B cell (primary cell): Measurements from ENCODE around the gene PSMG3. TPM values are rescaled to one million over a fixed set of nuclear protein-coding genes. Genes with fewer than 3 reads are reported as not detected.

Experiments used
- ATAC-seq: fragments of 200-7000 bp; cut with Tn5 transposase; one replicate; pipeline ENCODE4 v1.10.0; 2021; ENCODE audit warnings: low read depth, mild to moderate bottlenecking, moderate number of reproducible peaks, moderate library complexity
- CTCF ChIA-PET: fragments of 350-600 bp; sonication (Branson Sonifier 250); formaldehyde crosslinking; loops from one replicate; lab custom pipeline; 2021; ENCODE audit warnings: antibody characterized with exemption, inconsistent platforms; lab: Charles Lee
- POLR2A ChIA-PET: fragments of 350-600 bp; sonication (Branson Sonifier 250); formaldehyde crosslinking; loops from one replicate; lab custom pipeline; 2021; ENCODE audit warnings: antibody characterized with exemption; lab: Charles Lee
- DNase-seq: peaks from one replicate; pipeline ENCODE4 v3.0.0; 2013
- H2AFZ ChIP-seq: 2 replicates; pipeline ENCODE4 v1.6.1; 2012; ENCODE audit warnings: mild to moderate bottlenecking, low read depth, low read length; ENCODE audit not compliant: insufficient read depth, poor library complexity, severe bottlenecking
- H3K27ac ChIP-seq, 2 donors: 1 replicate in 1 of 2; 2 replicates in 1 of 2; pipeline ENCODE4 v1.5.1; 2012 to 2013; ENCODE audit warnings: low read length in 2 of 2, mild to moderate bottlenecking in 2 of 2, moderate library complexity in 1 of 2
- H3K27me3 ChIP-seq, 4 experiments: fragments of 200-600 bp in 1 of 4; sonication (generic) in 1 of 4; replicated peaks in 1 of 4; 1 replicate in 2 of 4; 2 replicates in 2 of 4; pipeline versions ENCODE4 v1.6.1 to v1.7.0; 2013 to 2016; ENCODE audit warnings: low read length in 3 of 4, mild to moderate bottlenecking in 2 of 4, mixed read lengths in 1 of 4, moderate library complexity in 1 of 4; ENCODE audit not compliant: insufficient read depth in 4 of 4, control insufficient read depth in 3 of 4; ENCODE audit errors: control extremely low read depth in 1 of 4
- H3K36me3 ChIP-seq, 2 experiments: replicated peaks in 1 of 2; 1 replicate in 1 of 2; 2 replicates in 1 of 2; pipeline versions ENCODE4 v1.6.1 to v1.7.1; 2013; ENCODE audit warnings: low read length in 1 of 2; ENCODE audit not compliant: insufficient read depth in 2 of 2, control insufficient read depth in 1 of 2; ENCODE audit errors: control extremely low read depth in 1 of 2, extremely low read depth in 1 of 2
- H3K4me1 ChIP-seq, 2 donors: fragments of 200-600 bp in 1 of 2; sonication (generic) in 1 of 2; 1 replicate in 1 of 2; 2 replicates in 1 of 2; pipeline versions ENCODE4 v1.5.1 to v1.6.1; 2013 to 2017; ENCODE audit warnings: low read length in 2 of 2; ENCODE audit not compliant: control insufficient read depth in 2 of 2, insufficient read depth in 2 of 2
- H3K4me2 ChIP-seq: replicated peaks from 2 replicates; pipeline ENCODE3; 2012; ENCODE audit warnings: mild to moderate bottlenecking, low read depth, low read length; ENCODE audit not compliant: poor library complexity, severe bottlenecking
- H3K4me3 ChIP-seq, 5 experiments: fragments of 200-600 bp in 1 of 5; sonication (generic) in 1 of 5; 1 replicate in 3 of 5; 2 replicates in 2 of 5; pipeline versions ENCODE4 v1.5.1 to v1.7.0; 2011 to 2016; ENCODE audit warnings: low read length in 4 of 5, mild to moderate bottlenecking in 4 of 5, low read depth in 2 of 5, control low read depth in 1 of 5, moderate library complexity in 1 of 5; ENCODE audit not compliant: insufficient read depth in 1 of 5; ENCODE audit errors: control extremely low read depth in 1 of 5, extremely low read depth in 1 of 5
- H3K79me2 ChIP-seq: fragments of 200-600 bp; sonication (generic); one replicate; pipeline ENCODE4 v1.6.0; 2016; ENCODE audit warnings: low read length; ENCODE audit not compliant: control insufficient read depth, insufficient read depth
- H3K9ac ChIP-seq: fragments of 200-600 bp; sonication (generic); 2 replicates; pipeline ENCODE4 v1.6.1; 2017; ENCODE audit warnings: mild to moderate bottlenecking, low read length, moderate library complexity
- H3K9me3 ChIP-seq, 3 donors: one replicate each; pipeline versions ENCODE4 v1.6.1 to v1.7.1; 2013; ENCODE audit warnings: low read length in 2 of 3; ENCODE audit not compliant: control insufficient read depth in 2 of 3, insufficient read depth in 1 of 3; ENCODE audit errors: control extremely low read depth in 1 of 3
- H4K20me1 ChIP-seq: 2 replicates; pipeline ENCODE4 v1.6.0; 2012; ENCODE audit warnings: mild to moderate bottlenecking, low read length; ENCODE audit not compliant: insufficient read depth, control insufficient read depth, poor library complexity, severe bottlenecking
- H3K27ac Mint-ChIP-seq: one replicate; pipeline ENCODE4 v1.8.0; 2021; ENCODE audit warnings: mixed read lengths
- H3K27me3 Mint-ChIP-seq: one replicate; pipeline ENCODE4 v1.8.0; 2021; ENCODE audit warnings: mixed read lengths
- H3K4me1 Mint-ChIP-seq: one replicate; pipeline ENCODE4 v1.8.0; 2021; ENCODE audit warnings: mixed read lengths
- H3K4me3 Mint-ChIP-seq: one replicate; pipeline ENCODE4 v1.8.0; 2021; ENCODE audit warnings: mixed read lengths
- H3K9me3 Mint-ChIP-seq: one replicate; pipeline ENCODE4 v1.8.0; 2022; ENCODE audit warnings: mixed read lengths; ENCODE audit not compliant: insufficient read depth
- EZH2 ChIP-seq: IDR thresholded peaks from 2 replicates; pipeline ENCODE4 v1.6.1; 2012; ENCODE audit warnings: borderline replicate concordance, low read depth, mild to moderate bottlenecking, moderate library complexity, low read length; ENCODE audit not compliant: insufficient read depth, poor library complexity, severe bottlenecking
- WGBS: methylation state at CpG from one replicate; pipeline ENCODE4 v1.1.5; 2013; ENCODE audit warnings: missing lambda C conversion rate; ENCODE audit not compliant: insufficient coverage; 5-methylcytosine and 5-hydroxymethylcytosine counted together
- intact Hi-C: fragments of 100-400 bp; cut with micrococcal nuclease; formaldehyde crosslinking; loops from one replicate; pipeline ENCODE4 v1.10.0; 2022
- polyA plus RNA-seq: library from polyadenylated mRNA; depleted of rRNA; stranded (reverse); fragments of >200 nt; gene quantifications from 2 replicates; pipeline ENCODE4 v1.2.3, GENCODE V29; 2012
- total RNA-seq, 2 donors: library from RNA; stranded (reverse); fragments of 120-200 nt in 1 of 2; gene quantifications; 1 replicate in 1 of 2; 2 replicates in 1 of 2; pipeline versions ENCODE4 v1.2.3 to v1.2.4, GENCODE V29; 2013 to 2022
- TF ChIP-seq, protein P1 (sequence below): fragments of 200-600 bp; IDR thresholded peaks from one replicate; pipeline ENCODE4 v1.8.0; 2022; ENCODE audit warnings: antibody characterized with exemption, mild to moderate bottlenecking

PSMG3 gene
- total and polyA plus RNA-seq, 2 donors (not counting 1 experiment from before 2014, with no cell fraction given): 27.4 to 75.7 TPM

DNA sequence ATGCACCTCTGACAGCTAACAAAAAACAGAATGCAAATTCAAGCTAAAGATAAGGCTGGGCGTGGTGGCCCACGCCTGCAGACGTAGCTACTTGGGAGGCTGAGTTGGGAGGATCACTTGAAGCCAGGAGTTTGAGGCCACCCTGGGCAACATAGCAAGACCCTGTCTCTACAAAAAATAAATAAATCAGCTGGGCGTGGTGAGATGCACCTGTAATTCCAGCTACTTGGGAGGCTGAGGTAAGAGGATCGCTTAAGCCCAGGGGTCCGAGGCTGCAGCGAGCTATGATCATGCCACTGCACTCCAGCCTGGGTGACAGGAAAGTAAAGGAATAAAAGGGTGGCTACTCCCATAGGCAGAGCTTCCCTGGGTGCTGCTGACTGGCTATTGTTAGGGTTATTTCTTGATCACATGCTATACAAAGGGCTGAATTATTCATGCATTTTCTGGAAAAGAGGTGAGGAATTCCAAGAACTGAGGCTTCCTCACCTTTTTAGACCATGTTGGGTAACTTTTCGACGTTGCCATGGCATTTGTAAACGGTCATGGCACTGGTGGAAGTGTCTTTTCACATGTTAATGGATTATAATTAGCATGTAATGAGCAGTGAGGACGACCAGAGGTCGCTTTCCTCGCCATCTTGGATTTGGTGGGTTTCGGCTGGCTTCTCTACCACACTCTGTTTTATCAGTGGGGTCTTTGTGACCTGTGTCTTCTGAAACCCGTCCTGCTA is 6.9 kb upstream of the PSMG3 start:
- Histone ChIP-seq H3K4me1 (peaks cover 7 to 11% of the 10 kb centered on the region in 2 donors), H3K27ac (no peak overlapping the region), H2AFZ (no peak overlapping the region), H3K9me3 (no peaks in the 10 kb centered on the region), H3K79me2 (no peaks in the 10 kb centered on the region), H4K20me1 (no peaks in the 10 kb centered on the region), H3K36me3 (no peaks in the 10 kb centered on the region), H3K4me3 (no peak overlapping the region), H3K27me3 (no peaks in the 10 kb centered on the region), H3K9ac (no peak overlapping the region), H3K4me2 (no peak overlapping the region)
- Mint-ChIP-seq H3K4me1 (peaks cover 22% of the 10 kb centered on the region), H3K4me3 (no peak overlapping the region), H3K27me3 (no peaks in the 10 kb centered on the region), H3K27ac (no peak overlapping the region), H3K9me3 (no peaks in the 10 kb centered on the region)
- TF ChIP-seq, protein P1, sequence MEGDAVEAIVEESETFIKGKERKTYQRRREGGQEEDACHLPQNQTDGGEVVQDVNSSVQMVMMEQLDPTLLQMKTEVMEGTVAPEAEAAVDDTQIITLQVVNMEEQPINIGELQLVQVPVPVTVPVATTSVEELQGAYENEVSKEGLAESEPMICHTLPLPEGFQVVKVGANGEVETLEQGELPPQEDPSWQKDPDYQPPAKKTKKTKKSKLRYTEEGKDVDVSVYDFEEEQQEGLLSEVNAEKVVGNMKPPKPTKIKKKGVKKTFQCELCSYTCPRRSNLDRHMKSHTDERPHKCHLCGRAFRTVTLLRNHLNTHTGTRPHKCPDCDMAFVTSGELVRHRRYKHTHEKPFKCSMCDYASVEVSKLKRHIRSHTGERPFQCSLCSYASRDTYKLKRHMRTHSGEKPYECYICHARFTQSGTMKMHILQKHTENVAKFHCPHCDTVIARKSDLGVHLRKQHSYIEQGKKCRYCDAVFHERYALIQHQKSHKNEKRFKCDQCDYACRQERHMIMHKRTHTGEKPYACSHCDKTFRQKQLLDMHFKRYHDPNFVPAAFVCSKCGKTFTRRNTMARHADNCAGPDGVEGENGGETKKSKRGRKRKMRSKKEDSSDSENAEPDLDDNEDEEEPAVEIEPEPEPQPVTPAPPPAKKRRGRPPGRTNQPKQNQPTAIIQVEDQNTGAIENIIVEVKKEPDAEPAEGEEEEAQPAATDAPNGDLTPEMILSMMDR: no peak
- no peak for TF ChIP-seq EZH2
- POLR2A ChIA-PET: no interaction called here
- CTCF ChIA-PET: interaction anchor here (2.0 kb wide), 1 partner anchor 771 kb away, joined by 7 read pairs; no protein-coding TSS in a partner anchor
- ATAC-seq (no peak), DNase-seq (no peak)
- intact Hi-C loops: loop anchor here (10.0 kb wide), 2 partner anchors 528 to 658 kb away; partner anchors contain the start of gene MAD1L1
- WGBS: 98% methylated on average over 7 of the region's 15 CpGs

DNA sequence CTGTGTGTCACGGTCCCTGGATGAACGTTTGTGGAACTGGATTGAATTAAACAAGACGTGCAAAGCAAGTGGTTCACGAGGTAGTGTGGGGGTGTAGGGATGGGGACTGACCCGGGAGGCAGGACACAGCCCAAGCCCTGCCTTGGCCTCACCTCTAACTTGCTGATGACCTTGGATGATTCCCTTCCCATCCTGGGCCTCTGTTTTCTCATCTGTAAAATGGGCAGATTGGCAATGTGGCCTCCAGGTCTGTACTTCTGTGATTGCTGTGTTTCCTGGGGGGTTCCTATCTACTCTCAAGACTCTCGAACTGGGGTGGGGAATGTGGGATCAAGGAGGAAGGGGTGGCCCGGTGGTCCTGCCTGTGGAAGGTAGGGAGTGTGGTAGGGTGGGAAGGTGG is 6.0 kb upstream of the PSMG3 start:
- Mint-ChIP-seq H3K4me3 (no peak overlapping the region), H3K4me1 (peaks cover 26% of the 10 kb centered on the region), H3K27ac (no peak overlapping the region), H3K9me3 (no peaks in the 10 kb centered on the region), H3K27me3 (no peaks in the 10 kb centered on the region)
- DNase-seq: no peak
- intact Hi-C loops: loop anchor here (10.0 kb wide), 2 partner anchors 529 to 659 kb away; partner anchors contain the start of gene MAD1L1
- ChIA-PET CTCF (interaction anchor here (2.0 kb wide), 1 partner anchor 772 kb away, joined by 7 read pairs; no protein-coding TSS in a partner anchor), POLR2A (no interaction called here)
- no peaks in the 10 kb centered on the region for H4K20me1 ChIP-seq
- H3K36me3 ChIP-seq: no peaks in the 10 kb centered on the region
- H3K9me3 ChIP-seq: no peaks in the 10 kb centered on the region
- no peak overlapping the region for H3K4me3 ChIP-seq
- no peak overlapping the region for H2AFZ ChIP-seq
- H3K27ac ChIP-seq: no peak overlapping the region
- peaks cover 15 to 20% of the 10 kb centered on the region in 2 donors for H3K4me1 ChIP-seq
- H3K9ac ChIP-seq: no peak overlapping the region
- 94% methylated on average over 6 of the region's 7 CpGs for WGBS
- TF ChIP-seq, protein P1: no peak
- no peak for TF ChIP-seq EZH2
- no peak overlapping the region for H3K4me2 ChIP-seq
- H3K27me3 ChIP-seq: no peaks in the 10 kb centered on the region
- H3K79me2 ChIP-seq: no peaks in the 10 kb centered on the region
- ATAC-seq: no peak
